Astrocyte (in vitro differentiated cells and primary cell): ENCODE measurements around the gene AADAT. TPM values are rescaled to one million over a fixed set of nuclear protein-coding genes. Genes with fewer than 3 reads are reported as not detected.

ENCODE experiments used
- DNase-seq: peaks from one replicate; pipeline ENCODE4 v3.0.0-alpha.2; 2010; ENCODE audit warnings: low read depth
- FAIRE-seq: peaks from 2 replicates; lab custom pipeline; 2011; peaks lifted over from hg19 to GRCh38; lab: Jason Lieb, UNC
- H2AFZ ChIP-seq: 2 replicates; pipeline ENCODE4 v1.6.0; 2012; ENCODE audit warnings: low read depth, low read length, inconsistent platforms
- H3K27ac ChIP-seq: 2 replicates; pipeline ENCODE4 v1.5.1; 2011; ENCODE audit warnings: low read depth, low read length, inconsistent platforms
- H3K27me3 ChIP-seq: 2 replicates; pipeline ENCODE4 v1.6.0; 2011; ENCODE audit warnings: low read length, inconsistent platforms; ENCODE audit not compliant: insufficient read depth
- H3K36me3 ChIP-seq: 2 replicates; pipeline ENCODE4 v1.5.1; 2011; ENCODE audit warnings: low read length, inconsistent platforms; ENCODE audit not compliant: insufficient read depth
- H3K4me1 ChIP-seq: 2 replicates; pipeline ENCODE4 v1.5.1; 2011; ENCODE audit warnings: low read length, inconsistent platforms; ENCODE audit not compliant: insufficient read depth
- H3K4me2 ChIP-seq: 2 replicates; pipeline ENCODE4 v1.6.0; 2012; ENCODE audit warnings: low read length, inconsistent platforms
- H3K4me3 ChIP-seq: 2 replicates; pipeline ENCODE4 v1.5.1; 2011; ENCODE audit warnings: low read depth, mild to moderate bottlenecking, low read length, inconsistent platforms; ENCODE audit not compliant: insufficient read depth
- H3K79me2 ChIP-seq: 2 replicates; pipeline ENCODE4 v1.6.0; 2012; ENCODE audit warnings: mild to moderate bottlenecking, low read length, inconsistent platforms; ENCODE audit not compliant: insufficient read depth
- H3K9ac ChIP-seq: 2 replicates; pipeline ENCODE4 v1.6.0; 2012; ENCODE audit warnings: mild to moderate bottlenecking, low read length, inconsistent platforms
- H3K9me3 ChIP-seq: 2 replicates; pipeline ENCODE4 v1.5.1; 2012; ENCODE audit warnings: low read depth, mild to moderate bottlenecking, low read length, inconsistent platforms; ENCODE audit not compliant: insufficient read depth
- H4K20me1 ChIP-seq: 2 replicates; pipeline ENCODE4 v1.6.0; 2012; ENCODE audit warnings: low read length, inconsistent platforms; ENCODE audit not compliant: insufficient read depth
- H3K27ac Mint-ChIP-seq: one replicate; pipeline ENCODE4 v1.8.0; 2021; ENCODE audit warnings: mild to moderate bottlenecking, mixed read lengths; ENCODE audit not compliant: unreplicated experiment
- H3K27me3 Mint-ChIP-seq: one replicate; pipeline ENCODE4 v1.8.0; 2021; ENCODE audit warnings: low read depth, mixed read lengths; ENCODE audit not compliant: unreplicated experiment
- H3K36me3 Mint-ChIP-seq: one replicate; pipeline ENCODE4 v1.8.0; 2021; ENCODE audit warnings: low read depth, mixed read lengths; ENCODE audit not compliant: unreplicated experiment
- H3K4me1 Mint-ChIP-seq: one replicate; pipeline ENCODE4 v1.8.0; 2021; ENCODE audit warnings: low read depth, mixed read lengths; ENCODE audit not compliant: unreplicated experiment
- H3K4me3 Mint-ChIP-seq: one replicate; pipeline ENCODE4 v1.8.0; 2021; ENCODE audit warnings: mild to moderate bottlenecking, moderate library complexity, mixed read lengths; ENCODE audit not compliant: unreplicated experiment
- H3K9me3 Mint-ChIP-seq: one replicate; pipeline ENCODE4 v1.8.0; 2021; ENCODE audit warnings: mild to moderate bottlenecking, mixed read lengths; ENCODE audit not compliant: unreplicated experiment
- CTCF ChIP-seq: IDR thresholded peaks from 2 replicates; pipeline ENCODE4 v1.5.1; 2011; ENCODE audit warnings: low read depth, mild to moderate bottlenecking, inconsistent platforms, low read length, moderate library complexity; ENCODE audit not compliant: insufficient read depth
- EZH2 ChIP-seq: IDR thresholded peaks from 2 replicates; pipeline ENCODE4 v1.6.1; 2012; ENCODE audit warnings: mild to moderate bottlenecking, low read length, inconsistent platforms; ENCODE audit not compliant: insufficient read depth
- total RNA-seq: library from RNA; stranded (reverse); gene quantifications from 2 replicates; pipeline ENCODE4 v1.2.1, GENCODE V29; 2021

AADAT gene
- total RNA-seq, 1 donor from 2014 or later, result 10.5 TPM

- no peak for FAIRE-seq
- H2AFZ ChIP-seq, result no peak overlapping the region
- no peaks in the 10 kb centered on the region for H3K4me1 ChIP-seq
- no peak overlapping the region for H3K4me3 ChIP-seq
- H3K4me2 ChIP-seq, result no peak overlapping the region
- H3K27me3 ChIP-seq, result no peaks in the 10 kb centered on the region
- no peaks in the 10 kb centered on the region for H3K4me1 Mint-ChIP-seq
- no peak overlapping the region for H3K27ac ChIP-seq
- H3K9ac ChIP-seq, result no peak overlapping the region
- peaks cover 3% of the 10 kb centered on the region for H3K27me3 Mint-ChIP-seq
- no peaks in the 10 kb centered on the region for H3K36me3 ChIP-seq
- DNase-seq, result no peak
- no peaks in the 10 kb centered on the region for H4K20me1 ChIP-seq
- H3K9me3 ChIP-seq, result peaks cover 5% of the 10 kb centered on the region
- H3K36me3 Mint-ChIP-seq, result peaks cover under 1% of the 10 kb centered on the region
- no peaks in the 10 kb centered on the region for H3K79me2 ChIP-seq
- H3K27ac Mint-ChIP-seq, result no peak overlapping the region
- TF ChIP-seq CTCF (no peak), EZH2 (no peak)
- peaks cover 21% of the 10 kb centered on the region for H3K9me3 Mint-ChIP-seq
- H3K4me3 Mint-ChIP-seq, result no peak overlapping the region
Observed at GRCh38 chr4:170128219-170128804, 38.6 kb upstream of the AADAT start.

GRCh38 chr4:170127758-170128157 is 38.0 kb upstream of the AADAT start:
- Histone ChIP-seq H3K27ac (no peak overlapping the region), H2AFZ (no peak overlapping the region), H3K4me1 (no peaks in the 10 kb centered on the region), H3K4me2 (no peak overlapping the region), H3K79me2 (no peaks in the 10 kb centered on the region), H3K36me3 (no peaks in the 10 kb centered on the region), H3K4me3 (no peak overlapping the region), H3K9me3 (no peaks in the 10 kb centered on the region), H3K27me3 (no peaks in the 10 kb centered on the region), H3K9ac (no peak overlapping the region), H4K20me1 (no peaks in the 10 kb centered on the region)
- no peak for DNase-seq
- FAIRE-seq, result no peak
- H3K27ac Mint-ChIP-seq, result no peak overlapping the region
- no peak for TF ChIP-seq EZH2
- no peaks in the 10 kb centered on the region for H3K36me3 Mint-ChIP-seq
- no peaks in the 10 kb centered on the region for H3K4me1 Mint-ChIP-seq
- peaks cover 3% of the 10 kb centered on the region for H3K27me3 Mint-ChIP-seq
- H3K9me3 Mint-ChIP-seq, result peaks cover 17% of the 10 kb centered on the region
- no peak overlapping the region for H3K4me3 Mint-ChIP-seq

GRCh38 chr4:170124406-170124805 is 34.6 kb upstream of the AADAT start:
- Histone ChIP-seq H2AFZ (no peak overlapping the region), H3K79me2 (no peaks in the 10 kb centered on the region), H4K20me1 (no peaks in the 10 kb centered on the region), H3K9ac (no peak overlapping the region), H3K9me3 (no peaks in the 10 kb centered on the region), H3K27ac (no peak overlapping the region), H3K4me2 (no peak overlapping the region), H3K36me3 (no peaks in the 10 kb centered on the region), H3K4me1 (no peaks in the 10 kb centered on the region), H3K4me3 (no peak overlapping the region), H3K27me3 (no peaks in the 10 kb centered on the region)
- DNase-seq (no peak), FAIRE-seq (no peak)
- TF ChIP-seq CTCF (no peak), EZH2 (no peak)
- Mint-ChIP-seq H3K4me1 (no peaks in the 10 kb centered on the region), H3K27ac (no peak overlapping the region), H3K27me3 (peaks cover 3% of the 10 kb centered on the region), H3K36me3 (no peaks in the 10 kb centered on the region), H3K4me3 (no peak overlapping the region), H3K9me3 (peaks cover 4% of the 10 kb centered on the region)
